Measurements from ENCODE around the gene NR3C2. TPM values are rescaled to one million over a fixed set of nuclear protein-coding genes. Genes with fewer than 3 reads are reported as not detected.

The NR3C2 gene
- total RNA-seq, 1 donor, result 4.7 TPM

- H3K4me3 ChIP-seq (ENCODE audit: low read depth, low read length), result no peak overlapping the region
- no peak for DNase-seq (ENCODE audit: low read depth)
- TF ChIP-seq CTCF (IDR thresholded peaks at IDR 0.05; ENCODE audit: insufficient read depth, low read length), result no peak
Measured at GRCh38 chr4:148312956-148313490, 129.2 kb downstream of the NR3C2 start.

- no peak for DNase-seq (ENCODE audit: low read depth)
- no peak overlapping the region for H3K4me3 ChIP-seq (ENCODE audit: low read depth, low read length)
- no peak for TF ChIP-seq CTCF (IDR thresholded peaks at IDR 0.05; ENCODE audit: insufficient read depth, low read length)
Measured at GRCh38 chr4:148311526-148311925, 130.7 kb downstream of the NR3C2 start.

DNA sequence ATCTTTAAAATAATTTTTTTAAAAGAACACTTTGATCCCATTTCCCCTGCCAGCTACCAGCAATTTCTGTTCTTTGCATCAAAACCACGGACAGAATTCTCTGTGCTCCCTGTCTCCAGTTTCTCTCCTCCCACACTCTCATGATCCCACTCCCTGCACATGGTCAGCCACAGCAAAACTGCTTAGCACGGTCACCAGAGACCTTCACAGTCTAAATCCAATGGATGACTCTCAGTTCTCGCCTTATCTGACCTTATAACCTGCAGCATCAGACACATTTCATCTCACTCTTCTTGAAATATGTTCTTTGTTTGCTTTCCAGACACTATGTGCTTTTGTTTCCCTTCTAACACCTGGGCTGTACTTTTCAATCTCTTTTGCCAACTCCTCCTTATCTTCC lies 131.5 kb downstream of the NR3C2 start:
- DNase-seq (ENCODE audit: low read depth), result no peak
- no peak overlapping the region for H3K4me3 ChIP-seq (ENCODE audit: low read depth, low read length)
- TF ChIP-seq CTCF (IDR thresholded peaks at IDR 0.05; ENCODE audit: insufficient read depth, low read length), result no peak

DNA sequence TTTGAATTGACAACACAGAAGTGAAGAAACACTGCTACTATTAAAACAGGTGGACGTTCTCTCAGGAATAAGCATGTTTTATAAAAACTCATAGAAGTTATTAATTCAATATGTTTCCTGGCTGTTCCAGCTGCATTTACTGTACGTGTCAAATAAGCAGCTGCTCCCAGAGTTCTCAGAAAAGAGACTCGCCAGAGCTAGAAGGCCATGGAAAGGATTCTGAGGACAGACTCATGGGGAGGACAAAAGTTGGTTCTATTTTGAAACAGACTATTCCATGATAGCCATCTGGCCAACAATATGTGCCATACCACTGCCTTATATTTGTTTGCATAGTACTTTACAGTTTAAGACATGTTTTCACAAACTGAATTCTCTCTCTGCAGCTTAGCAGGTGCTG lies 136.5 kb downstream of the NR3C2 start:
- H3K4me3 ChIP-seq (ENCODE audit: low read depth, low read length), result no peak overlapping the region
- TF ChIP-seq CTCF (IDR thresholded peaks at IDR 0.05; ENCODE audit: insufficient read depth, low read length), result no peak

DNA sequence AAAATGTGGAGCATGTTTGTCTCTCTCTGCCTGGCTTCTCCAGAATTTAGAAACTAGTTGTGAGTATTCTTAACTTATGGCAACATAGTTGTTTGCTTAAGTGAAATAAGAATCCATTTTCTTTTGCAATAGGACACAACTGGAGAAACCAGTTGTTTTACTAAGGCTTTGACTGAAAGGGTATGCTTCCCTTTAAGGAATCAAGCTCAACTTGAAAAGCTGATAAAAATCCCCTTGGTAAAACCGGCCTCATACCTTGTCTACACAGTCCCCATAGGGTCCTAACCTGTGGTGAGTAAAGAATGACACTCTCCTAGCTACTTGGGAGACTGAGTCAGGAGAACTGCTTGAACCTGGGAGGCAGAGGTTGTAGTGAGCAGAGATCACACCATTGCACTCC lies 139.8 kb downstream of the NR3C2 start:
- no peak overlapping the region for H3K4me3 ChIP-seq (ENCODE audit: low read depth, low read length)
- DNase-seq (ENCODE audit: low read depth), result no peak
- no peak for TF ChIP-seq CTCF (IDR thresholded peaks at IDR 0.05; ENCODE audit: insufficient read depth, low read length)

More for the DNA sequence above, 136.5 kb downstream of the NR3C2 start:
- no peak for DNase-seq (ENCODE audit: low read depth)

- TF ChIP-seq CTCF (IDR thresholded peaks at IDR 0.05; ENCODE audit: insufficient read depth, low read length), result no peak
- H3K4me3 ChIP-seq (ENCODE audit: low read depth, low read length), result no peak overlapping the region
- no peak for DNase-seq (ENCODE audit: low read depth)
Measured at GRCh38 chr4:148300877-148301276, 141.3 kb downstream of the NR3C2 start.

DNA sequence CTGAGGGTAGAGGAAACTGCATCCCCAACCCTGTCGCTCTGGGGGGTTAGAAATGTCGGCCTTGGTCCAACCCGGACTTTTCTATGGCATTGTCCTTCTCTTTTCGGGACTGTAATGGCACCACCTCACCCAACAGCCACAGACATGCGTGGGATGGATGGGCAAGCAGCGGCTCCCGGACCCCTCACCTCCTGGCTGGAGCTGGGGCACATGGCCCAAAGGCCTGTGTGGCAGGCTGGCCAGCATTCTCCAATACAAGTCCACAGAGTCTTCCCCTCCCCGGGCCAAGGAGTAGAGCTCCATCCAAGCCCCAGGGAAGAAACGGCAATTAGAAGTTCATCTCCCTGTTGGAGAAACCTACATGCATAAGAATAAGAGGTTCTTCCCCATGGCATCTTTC lies 142.9 kb downstream of the NR3C2 start:
- no peak for DNase-seq (ENCODE audit: low read depth)
- no peak overlapping the region for H3K4me3 ChIP-seq (ENCODE audit: low read depth, low read length)
- TF ChIP-seq CTCF (IDR thresholded peaks at IDR 0.05; ENCODE audit: insufficient read depth, low read length), result no peak
